HepG2 (cell line): Measurements from ENCODE around the gene CDC14A. TPM values are rescaled to one million over a fixed set of nuclear protein-coding genes. Genes with fewer than 3 reads are reported as not detected.

Source experiments
- CEBPG ChIP-seq: IDR thresholded peaks from 2 replicates; pipeline ENCODE4 v1.6.1; 2016
- CREM ChIP-seq, 2 experiments: sonication (generic) in 1 of 2; formaldehyde crosslinking in 1 of 2; IDR thresholded peaks; 2 replicates each; pipeline versions ENCODE4 v1.4.0 to v1.6.1; 2016 to 2020; ENCODE audit warnings: antibody characterized with exemption in 1 of 2, mild to moderate bottlenecking in 1 of 2, missing genetic modification reagents in 1 of 2
- FOXA1 ChIP-seq, 2 experiments: fragments of 450-650 bp in 1 of 2; sonication (generic) in 1 of 2; formaldehyde crosslinking in 1 of 2; IDR thresholded peaks; 2 replicates each; pipeline versions ENCODE4 v1.4.0 to v1.6.1; 2016 to 2020; ENCODE audit warnings: missing genetic modification reagents in 1 of 2
- FOXC1 ChIP-seq: sonication (generic); formaldehyde crosslinking; IDR thresholded peaks from 2 replicates; pipeline ENCODE4 v1.8.0; 2022; ENCODE audit warnings: mild to moderate bottlenecking, missing genetic modification reagents, borderline replicate concordance
- GATAD2A ChIP-seq: IDR thresholded peaks from 2 replicates; pipeline ENCODE4 v1.6.1; 2016
- HDAC1 ChIP-seq: sonication (generic); formaldehyde crosslinking; IDR thresholded peaks from 2 replicates; pipeline ENCODE4 v1.5.1; 2020; ENCODE audit warnings: mild to moderate bottlenecking, missing genetic modification reagents
- HNRNPLL ChIP-seq: fragments of 200-400 bp; formaldehyde crosslinking; IDR thresholded peaks from 2 replicates; pipeline ENCODE4 v1.6.1; 2017; ENCODE audit warnings: mild to moderate bottlenecking, low read depth, low read length; ENCODE audit not compliant: poor library complexity, severe bottlenecking
- KDM1A ChIP-seq: IDR thresholded peaks from 2 replicates; pipeline ENCODE4 v1.6.1; 2016; ENCODE audit warnings: missing compliant biosample characterization
- KLF11 ChIP-seq: IDR thresholded peaks from 2 replicates; pipeline ENCODE4 v1.6.1; 2016; ENCODE audit warnings: missing compliant biosample characterization
- KLF16 ChIP-seq, 2 experiments: sonication (generic) in 1 of 2; formaldehyde crosslinking in 1 of 2; IDR thresholded peaks; 2 replicates each; pipeline versions ENCODE4 v1.6.1 to v1.8.0; 2016 to 2023; ENCODE audit warnings: missing genetic modification reagents in 2 of 2, missing compliant biosample characterization in 1 of 2
- LCORL ChIP-seq, 2 experiments: fragments of 450-650 bp in 1 of 2; sonication (generic) in 1 of 2; formaldehyde crosslinking in 1 of 2; IDR thresholded peaks; 2 replicates each; pipeline versions ENCODE4 v1.5.0 to v1.6.1; 2017 to 2020; ENCODE audit warnings: antibody characterized with exemption in 1 of 2, missing genetic modification reagents in 1 of 2
- PHF21A ChIP-seq: sonication (generic); formaldehyde crosslinking; IDR thresholded peaks from 2 replicates; pipeline ENCODE4 v1.5.0; 2020; ENCODE audit warnings: mild to moderate bottlenecking, missing genetic modification reagents
- SALL1 ChIP-seq: sonication (generic); formaldehyde crosslinking; IDR thresholded peaks from 2 replicates; pipeline ENCODE4 v1.8.0; 2022; ENCODE audit warnings: mild to moderate bottlenecking, missing genetic modification reagents
- SIN3B ChIP-seq: fragments of 150-350 bp; IDR thresholded peaks from 2 replicates; pipeline ENCODE4 v1.6.1; 2014; ENCODE audit warnings: low read length
- SOX13 ChIP-seq, 3 experiments: fragments of 450-650 bp in 1 of 3; sonication (generic) in 1 of 3; formaldehyde crosslinking in 1 of 3; IDR thresholded peaks in 2 of 3; conservative IDR thresholded peaks in 1 of 3; 2 replicates each; pipeline versions ENCODE4 v1.5.0 to v1.6.1; 2016 to 2020; ENCODE audit warnings: antibody characterized with exemption in 1 of 3, mild to moderate bottlenecking in 1 of 3, missing compliant biosample characterization in 1 of 3, missing genetic modification reagents in 1 of 3, moderate library complexity in 1 of 3
- SP2 ChIP-seq: sonication (generic); formaldehyde crosslinking; IDR thresholded peaks from 2 replicates; pipeline ENCODE4 v1.5.1; 2020; ENCODE audit warnings: mild to moderate bottlenecking, missing genetic modification reagents
- TAF1 ChIP-seq: sonication (generic); formaldehyde crosslinking; IDR thresholded peaks from 2 replicates; pipeline ENCODE4 v1.4.0; 2020; ENCODE audit warnings: missing genetic modification reagents
- ZBTB7A ChIP-seq: sonication (generic); formaldehyde crosslinking; IDR thresholded peaks from 2 replicates; pipeline ENCODE4 v1.8.0; 2022; ENCODE audit warnings: mild to moderate bottlenecking, missing genetic modification reagents
- ZKSCAN1 ChIP-seq: fragments of 150-350 bp; IDR thresholded peaks from 2 replicates; pipeline ENCODE4 v1.6.1; 2014; ENCODE audit warnings: low read length
- ZNF121 ChIP-seq: sonication (generic); formaldehyde crosslinking; IDR thresholded peaks from 2 replicates; pipeline ENCODE4 v1.5.0; 2020; ENCODE audit warnings: mild to moderate bottlenecking, missing genetic modification reagents
- ZNF180 ChIP-seq: sonication (generic); formaldehyde crosslinking; IDR thresholded peaks from 2 replicates; pipeline ENCODE4 v1.4.0; 2020; ENCODE audit warnings: low read depth, missing genetic modification reagents, borderline replicate concordance
- ZNF234 ChIP-seq: sonication (generic); formaldehyde crosslinking; conservative IDR thresholded peaks from 2 replicates; pipeline ENCODE4 v1.5.1; 2020; ENCODE audit warnings: mild to moderate bottlenecking, missing genetic modification reagents
- ZNF3 ChIP-seq: IDR thresholded peaks from 2 replicates; pipeline ENCODE4 v1.7.0; 2017; ENCODE audit warnings: inconsistent platforms
- ZSCAN12 ChIP-seq: sonication (generic); formaldehyde crosslinking; IDR thresholded peaks from 2 replicates; pipeline ENCODE4 v1.9.0; 2021; ENCODE audit warnings: mild to moderate bottlenecking, missing genetic modification reagents
- polyA plus RNA-seq, 8 experiments: library from polyadenylated mRNA; depleted of rRNA in 3 of 8; stranded (reverse) in 7 of 8; unstranded in 1 of 8; fragments of >200 nt; fragmentation: Illumina TruSeq in 4 of 8; extraction: Trizol in 4 of 8; gene quantifications; 2 replicates each; pipeline versions ENCODE4 v1.2.1 to v1.2.3, GENCODE V29; 2011 to 2016; ENCODE audit warnings: low read depth in 4 of 8, missing spikeins in 1 of 8, mixed read lengths in 1 of 8; ENCODE audit not compliant: insufficient read depth in 1 of 8
- total RNA-seq, 5 experiments: library from RNA; depleted of rRNA; stranded (reverse); fragments of >200 nt; fragmentation: Illumina TruSeq; extraction: Trizol; gene quantifications; 2 replicates each; pipeline ENCODE4 v1.2.3, GENCODE V29; 2016; ENCODE audit warnings: low read depth in 1 of 5
- TF ChIP-seq, protein P1 (sequence below): sonication (generic); formaldehyde crosslinking; conservative IDR thresholded peaks from 2 replicates; pipeline ENCODE4 v1.4.0; 2020; ENCODE audit warnings: missing genetic modification reagents
- TF ChIP-seq, protein P2 (sequence below): sonication (generic); formaldehyde crosslinking; IDR thresholded peaks from 2 replicates; pipeline ENCODE4 v1.8.0; 2022; ENCODE audit warnings: missing genetic modification reagents, mild to moderate bottlenecking, inconsistent platforms, borderline replicate concordance
- TF ChIP-seq, protein P3 (sequence below): sonication (generic); formaldehyde crosslinking; conservative IDR thresholded peaks from 2 replicates; pipeline ENCODE4 v1.4.0; 2020; ENCODE audit warnings: mild to moderate bottlenecking, missing genetic modification reagents, moderate library complexity

The CDC14A gene
- total and polyA plus RNA-seq, 2 of the 13 experiments (the other 11 are each of a cell fraction or from before 2014, with no cell fraction given): 2.8 to 4.9 TPM

DNA sequence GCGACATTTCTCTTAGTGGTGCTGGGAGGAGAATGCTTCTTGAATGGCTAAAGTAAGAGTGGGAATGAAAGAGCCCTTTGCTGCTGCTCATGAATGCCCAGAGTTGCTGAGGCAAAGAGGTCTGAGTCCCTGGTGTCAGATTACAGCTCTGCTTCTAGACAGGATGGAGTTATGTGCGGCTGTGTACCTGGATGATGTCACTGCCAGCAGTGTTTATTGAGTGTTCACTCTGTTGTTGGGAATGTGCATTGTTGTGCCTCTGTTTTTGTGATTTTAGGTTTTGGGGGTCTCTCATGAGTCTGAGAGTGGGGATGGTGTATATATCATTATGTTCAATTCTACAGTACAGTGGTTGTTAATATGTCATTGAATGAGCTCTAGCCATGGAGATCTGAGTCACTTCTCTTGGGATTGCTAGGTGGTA lies 2.7 kb downstream of the CDC14A start (continued):
- TF ChIP-seq FOXA1 (IDR thresholded peaks at IDR 0.05) (no peak), FOXA1 (CRISPR knock-in tag; IDR thresholded peaks at IDR 0.05) (peak; percentile 42), PHF21A (CRISPR knock-in tag) (0 out of 2 replicates have a peak, but pooled peaks have one; percentile 30), SALL1 (CRISPR knock-in tag) (peak; percentile 20; the same call in 1 of the 2 replicates), ZBTB7A (CRISPR knock-in tag) (no peak), SP2 (CRISPR knock-in tag) (no peak), ZSCAN12 (no peak), GATAD2A (CRISPR knock-in tag) (peak; percentile 59), ZKSCAN1 (no peak), HDAC1 (CRISPR knock-in tag) (no peak), KLF16 (CRISPR knock-in tag; IDR thresholded peaks at IDR 0.05) (0 out of 4 replicates have a peak, but pooled peaks of 1 of the 2 experiments have one; percentile 17), LCORL (IDR thresholded peaks at IDR 0.05) (no peak), LCORL (CRISPR knock-in tag; IDR thresholded peaks at IDR 0.05) (no peak), KDM1A (CRISPR knock-in tag) (peak; percentile 47; the same call in 1 of the 2 replicates), SOX13 (IDR thresholded peaks at IDR 0.05) (no peak), SOX13 (CRISPR knock-in tag; conservative IDR thresholded peaks at IDR 0.05 in 1 of 2, IDR thresholded peaks at IDR 0.05 in 1 of 2) (peak in 1 of 2 experiments; percentile 62; a peak in 1 of 4 replicates), CREM (IDR thresholded peaks at IDR 0.05) (0 out of 2 replicates have a peak, but pooled peaks have one; percentile 17), CREM (CRISPR knock-in tag; IDR thresholded peaks at IDR 0.05) (no peak), TAF1 (CRISPR knock-in tag) (no peak), CEBPG (CRISPR knock-in tag) (0 out of 2 replicates have a peak, but pooled peaks have one; percentile 35), KLF11 (no peak), HNRNPLL (no peak), ZNF121 (no peak), SIN3B (no peak), FOXC1 (CRISPR knock-in tag) (no peak), ZNF180 (CRISPR knock-in tag) (no peak), ZNF3 (no peak), ZNF234 (CRISPR knock-in tag) (no peak)
- TF ChIP-seq, protein P1, sequence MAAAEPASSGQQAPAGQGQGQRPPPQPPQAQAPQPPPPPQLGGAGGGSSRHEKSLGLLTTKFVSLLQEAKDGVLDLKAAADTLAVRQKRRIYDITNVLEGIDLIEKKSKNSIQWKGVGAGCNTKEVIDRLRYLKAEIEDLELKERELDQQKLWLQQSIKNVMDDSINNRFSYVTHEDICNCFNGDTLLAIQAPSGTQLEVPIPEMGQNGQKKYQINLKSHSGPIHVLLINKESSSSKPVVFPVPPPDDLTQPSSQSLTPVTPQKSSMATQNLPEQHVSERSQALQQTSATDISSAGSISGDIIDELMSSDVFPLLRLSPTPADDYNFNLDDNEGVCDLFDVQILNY (CRISPR knock-in tag): no peak
- TF ChIP-seq, protein P2, sequence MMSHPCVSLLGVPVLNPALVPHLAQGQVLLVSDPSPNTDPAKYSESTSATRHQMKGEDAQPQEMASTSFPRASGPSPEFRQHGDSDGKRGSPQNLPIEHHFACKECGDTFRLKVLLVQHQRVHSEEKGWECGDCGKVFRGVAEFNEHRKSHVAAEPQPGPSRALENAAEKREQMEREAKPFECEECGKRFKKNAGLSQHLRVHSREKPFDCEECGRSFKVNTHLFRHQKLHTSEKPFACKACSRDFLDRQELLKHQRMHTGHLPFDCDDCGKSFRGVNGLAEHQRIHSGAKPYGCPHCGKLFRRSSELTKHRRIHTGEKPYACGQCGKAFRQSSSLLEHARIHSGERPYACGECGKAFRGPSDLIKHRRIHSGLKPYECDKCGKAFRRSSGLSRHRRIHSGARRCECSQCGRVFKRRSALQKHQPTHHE (CRISPR knock-in tag): no peak
- TF ChIP-seq, protein P3, sequence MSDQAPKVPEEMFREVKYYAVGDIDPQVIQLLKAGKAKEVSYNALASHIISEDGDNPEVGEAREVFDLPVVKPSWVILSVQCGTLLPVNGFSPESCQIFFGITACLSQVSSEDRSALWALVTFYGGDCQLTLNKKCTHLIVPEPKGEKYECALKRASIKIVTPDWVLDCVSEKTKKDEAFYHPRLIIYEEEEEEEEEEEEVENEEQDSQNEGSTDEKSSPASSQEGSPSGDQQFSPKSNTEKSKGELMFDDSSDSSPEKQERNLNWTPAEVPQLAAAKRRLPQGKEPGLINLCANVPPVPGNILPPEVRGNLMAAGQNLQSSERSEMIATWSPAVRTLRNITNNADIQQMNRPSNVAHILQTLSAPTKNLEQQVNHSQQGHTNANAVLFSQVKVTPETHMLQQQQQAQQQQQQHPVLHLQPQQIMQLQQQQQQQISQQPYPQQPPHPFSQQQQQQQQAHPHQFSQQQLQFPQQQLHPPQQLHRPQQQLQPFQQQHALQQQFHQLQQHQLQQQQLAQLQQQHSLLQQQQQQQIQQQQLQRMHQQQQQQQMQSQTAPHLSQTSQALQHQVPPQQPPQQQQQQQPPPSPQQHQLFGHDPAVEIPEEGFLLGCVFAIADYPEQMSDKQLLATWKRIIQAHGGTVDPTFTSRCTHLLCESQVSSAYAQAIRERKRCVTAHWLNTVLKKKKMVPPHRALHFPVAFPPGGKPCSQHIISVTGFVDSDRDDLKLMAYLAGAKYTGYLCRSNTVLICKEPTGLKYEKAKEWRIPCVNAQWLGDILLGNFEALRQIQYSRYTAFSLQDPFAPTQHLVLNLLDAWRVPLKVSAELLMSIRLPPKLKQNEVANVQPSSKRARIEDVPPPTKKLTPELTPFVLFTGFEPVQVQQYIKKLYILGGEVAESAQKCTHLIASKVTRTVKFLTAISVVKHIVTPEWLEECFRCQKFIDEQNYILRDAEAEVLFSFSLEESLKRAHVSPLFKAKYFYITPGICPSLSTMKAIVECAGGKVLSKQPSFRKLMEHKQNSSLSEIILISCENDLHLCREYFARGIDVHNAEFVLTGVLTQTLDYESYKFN (CRISPR knock-in tag): no peak
